Measurements from ENCODE around the gene EXD3.
A peak's percentile ranks its signal among the peaks of the same experiment; 100 is the strongest.

Gene EXD3

GRCh38 chr9:137394866-137395665, 27.9 kb downstream of the EXD3 start:
- TF ChIP-seq CTCF (conservative IDR thresholded peaks at IDR 0.05) = no peak
- H3K27ac ChIP-seq = no peak overlapping the region

- no peak for TF ChIP-seq CTCF (conservative IDR thresholded peaks at IDR 0.05)
- H3K27ac ChIP-seq = no peak overlapping the region
Observed at GRCh38 chr9:137393176-137394150, 29.5 kb downstream of the EXD3 start.

GRCh38 chr9:137392232-137393007, 30.5 kb downstream of the EXD3 start:
- TF ChIP-seq CTCF (conservative IDR thresholded peaks at IDR 0.05) = no peak
- no peak overlapping the region for H3K27ac ChIP-seq

- TF ChIP-seq CTCF (conservative IDR thresholded peaks at IDR 0.05) = no peak
- peak overlapping the region; percentile 68 for H3K27ac ChIP-seq
Observed at GRCh38 chr9:137391411-137391754, 31.6 kb downstream of the EXD3 start.

- H3K27ac ChIP-seq = peak overlapping the region; percentile 68
- no peak for TF ChIP-seq CTCF (conservative IDR thresholded peaks at IDR 0.05)
Observed at GRCh38 chr9:137390553-137391410, 32.2 kb downstream of the EXD3 start.

- peak overlapping the region; percentile 68 for H3K27ac ChIP-seq
- no peak for TF ChIP-seq CTCF (conservative IDR thresholded peaks at IDR 0.05)
Observed at GRCh38 chr9:137389428-137389746, 33.6 kb downstream of the EXD3 start.

Measured in VCaP (cell line).